Stimulated activated CD4-positive, alpha-beta T cell treated with anti-CD3 and anti-CD28 coated beads, Interleukin-4, amount 100 ng/mL, for 1 hour (primary cell): Measurements from ENCODE around the gene FUNDC2.

Source experiments
- DNase-seq: peaks from one replicate; pipeline ENCODE4 v3.0.0-alpha.2; 2020

FUNDC2 gene

DNA sequence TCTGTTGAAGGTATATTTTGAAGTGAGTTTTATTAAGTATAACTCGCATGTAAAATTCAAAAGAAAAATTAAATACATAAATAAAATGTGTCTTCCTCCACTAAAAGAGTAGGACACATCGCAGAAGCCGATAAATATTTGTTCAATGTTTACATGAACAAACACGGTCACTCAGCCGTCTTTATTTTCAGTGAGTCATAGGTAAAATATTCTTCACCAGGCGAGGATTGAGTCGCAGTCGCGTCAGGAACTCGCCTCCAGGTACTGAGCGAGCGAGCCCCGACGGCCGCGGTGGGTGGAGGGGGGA is 271 bp upstream of the FUNDC2 start:
- no peak for DNase-seq

DNA sequence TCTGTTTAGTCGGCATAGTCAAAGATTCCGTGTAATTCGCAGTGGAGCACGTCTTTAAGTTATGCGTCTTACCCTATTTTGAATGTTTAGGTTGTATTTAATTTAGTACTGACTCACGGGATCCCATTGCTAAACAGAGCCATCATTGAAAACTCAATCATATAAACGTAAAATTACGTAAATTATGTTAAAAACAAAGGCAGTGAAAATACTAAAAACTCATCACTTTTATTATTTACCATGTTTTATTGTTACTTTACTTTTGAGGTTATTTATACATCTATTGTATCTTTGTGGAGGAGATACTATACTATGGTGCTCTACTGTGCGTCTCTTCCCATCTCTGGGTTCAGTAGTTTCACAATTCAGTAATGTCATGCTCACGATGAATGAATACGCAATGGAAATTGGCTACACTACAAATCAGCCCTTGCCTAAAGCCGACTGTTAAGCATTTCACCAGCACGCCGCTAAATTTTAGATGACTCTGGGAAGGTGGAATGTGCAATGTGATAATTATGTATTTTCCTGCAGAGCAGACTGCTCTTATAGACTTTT is 944 bp downstream of the FUNDC2 start:
- DNase-seq: no peak

DNA sequence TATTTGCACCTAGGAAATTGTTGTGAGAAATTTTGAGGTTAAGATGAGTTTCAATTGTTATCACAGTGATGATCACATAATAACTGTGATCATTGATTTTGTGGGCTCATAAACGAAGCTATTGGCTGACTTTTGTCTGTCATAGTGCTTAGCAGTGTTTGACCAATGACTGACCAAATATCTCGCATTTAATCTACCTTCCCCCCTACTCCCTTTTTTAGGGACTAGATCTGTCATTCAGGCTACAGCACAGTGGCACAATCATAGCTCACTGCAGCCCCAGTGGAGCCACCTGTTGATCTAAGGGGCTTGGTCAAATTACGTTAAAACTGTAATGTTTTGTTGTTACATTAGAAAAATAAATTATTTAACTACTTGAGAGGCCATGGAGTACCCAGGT is 1.5 kb downstream of the FUNDC2 start:
- DNase-seq: no peak

DNA sequence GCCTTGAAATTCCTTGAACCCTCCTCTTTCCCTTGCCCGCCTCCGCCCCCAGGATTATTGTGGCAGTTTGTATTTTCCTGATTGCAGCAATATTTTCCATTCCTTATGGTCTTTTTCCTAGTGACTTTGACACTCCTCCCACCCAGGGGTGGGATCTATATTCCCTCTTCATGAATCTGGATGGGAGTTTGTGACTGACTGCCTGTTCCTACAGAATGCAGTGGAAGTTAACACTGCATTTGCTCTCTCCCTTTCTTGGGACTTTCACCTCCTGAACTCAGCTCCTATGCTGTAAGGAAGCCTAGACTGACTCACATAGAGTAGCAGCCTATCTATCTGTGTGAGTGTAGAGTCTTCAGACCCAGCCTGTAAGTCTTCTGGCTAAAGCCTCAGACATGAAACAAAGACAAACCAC is 2.2 kb downstream of the FUNDC2 start:
- no peak for DNase-seq

DNA sequence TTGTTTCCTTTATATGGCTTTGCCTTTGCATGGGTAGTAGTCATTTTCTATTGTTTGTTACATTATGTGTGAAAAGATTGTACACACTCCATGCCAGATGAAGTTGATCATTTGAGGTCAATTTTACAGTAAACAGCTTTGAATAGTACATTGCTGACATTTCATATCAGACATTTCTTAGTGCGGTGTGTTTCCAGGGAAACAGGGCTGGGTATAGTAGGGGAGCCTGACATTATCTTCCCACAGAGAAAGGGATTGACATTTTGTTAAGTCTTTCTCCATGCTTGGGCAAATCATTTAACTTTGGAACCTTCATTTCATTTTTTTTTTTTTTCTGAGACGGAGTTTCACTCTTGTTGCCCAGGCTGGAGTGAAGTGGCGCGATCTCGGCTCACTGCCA is 5.0 kb downstream of the FUNDC2 start:
- DNase-seq: no peak

DNA sequence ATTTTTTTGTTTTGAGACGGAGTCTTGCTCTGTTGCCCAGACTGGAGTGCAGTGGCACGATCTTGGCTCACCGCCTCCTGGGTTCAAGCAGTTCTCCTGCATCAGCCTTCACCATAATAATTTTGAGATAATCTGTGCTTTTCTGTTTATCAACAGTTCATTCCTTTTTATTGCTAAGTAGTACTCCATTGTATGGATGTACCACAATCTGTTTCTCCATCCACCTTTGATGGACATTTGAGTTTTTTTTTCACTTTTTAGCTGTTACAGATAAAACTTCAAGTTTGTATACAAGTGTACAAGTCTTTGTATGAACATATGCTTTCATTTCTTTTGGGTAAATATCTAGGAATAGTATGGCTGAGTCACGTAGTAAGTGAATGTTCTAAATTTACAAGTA is 9.0 kb downstream of the FUNDC2 start:
- no peak for DNase-seq

DNA sequence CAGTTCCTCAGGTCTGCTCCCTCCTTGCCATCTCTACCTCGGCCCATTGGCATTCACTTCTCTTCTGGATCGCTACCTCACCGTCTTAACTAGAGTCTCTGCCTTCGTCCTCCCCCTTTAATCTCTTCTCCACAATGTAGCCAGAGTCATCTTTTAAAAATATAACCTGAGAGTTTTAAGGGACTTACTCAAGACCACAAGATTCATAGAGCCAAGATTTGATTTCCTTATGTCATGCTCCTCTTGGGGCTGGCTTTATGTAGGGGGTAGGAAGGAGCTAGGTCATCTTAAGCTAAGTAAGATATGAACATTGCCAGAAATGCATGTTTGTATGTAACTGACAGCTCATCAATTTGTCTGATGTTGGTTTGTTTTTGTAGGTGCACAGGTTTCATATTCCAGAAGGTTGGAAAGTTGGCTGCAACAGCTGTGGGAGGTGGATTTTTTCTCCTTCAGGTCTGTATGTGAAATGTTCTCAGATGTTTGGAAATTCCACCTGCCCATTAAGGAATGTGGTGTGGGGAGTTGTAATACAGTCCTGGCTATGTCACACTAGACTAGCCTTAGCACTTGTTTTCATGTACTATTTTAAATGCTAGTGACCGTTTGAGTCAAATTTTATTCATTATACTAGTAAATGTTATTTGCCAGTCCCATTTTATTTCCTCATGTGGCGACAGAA is 19.6 kb downstream of the FUNDC2 start:
- DNase-seq: no peak

DNA sequence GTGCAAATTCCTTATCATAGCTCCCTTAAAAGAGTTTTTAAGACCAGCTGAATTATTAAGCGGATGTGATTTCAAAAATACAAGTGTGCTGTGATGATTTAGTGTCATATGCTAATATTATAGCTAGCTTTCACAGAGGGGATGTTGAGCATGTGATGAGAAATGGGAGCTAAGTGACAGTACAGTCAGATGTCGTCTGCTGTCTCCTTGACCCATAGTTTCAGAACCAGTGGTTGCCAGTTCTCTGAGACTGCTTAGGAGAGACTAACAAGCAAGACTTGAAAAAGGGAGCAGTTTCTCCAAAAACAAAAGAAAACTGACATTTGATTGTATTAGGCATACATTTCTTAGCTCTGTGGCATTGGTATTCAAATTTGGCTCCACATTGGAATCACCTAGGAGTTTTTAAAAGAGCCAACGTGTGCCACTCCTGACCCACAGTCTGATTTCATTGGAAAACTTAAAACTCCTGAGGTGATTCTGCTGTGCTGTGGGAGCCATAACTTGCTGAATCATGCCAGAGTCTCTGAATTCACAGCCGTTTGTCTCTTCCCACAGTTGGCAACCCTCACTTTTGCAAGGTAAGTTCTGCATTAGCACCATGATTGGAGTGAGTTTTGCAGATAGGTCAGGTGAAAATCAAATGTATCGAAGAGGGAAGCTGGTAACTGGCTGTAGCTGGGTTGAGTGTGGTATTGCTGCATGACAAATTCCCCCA is 20.3 kb downstream of the FUNDC2 start:
- no peak for DNase-seq

DNA sequence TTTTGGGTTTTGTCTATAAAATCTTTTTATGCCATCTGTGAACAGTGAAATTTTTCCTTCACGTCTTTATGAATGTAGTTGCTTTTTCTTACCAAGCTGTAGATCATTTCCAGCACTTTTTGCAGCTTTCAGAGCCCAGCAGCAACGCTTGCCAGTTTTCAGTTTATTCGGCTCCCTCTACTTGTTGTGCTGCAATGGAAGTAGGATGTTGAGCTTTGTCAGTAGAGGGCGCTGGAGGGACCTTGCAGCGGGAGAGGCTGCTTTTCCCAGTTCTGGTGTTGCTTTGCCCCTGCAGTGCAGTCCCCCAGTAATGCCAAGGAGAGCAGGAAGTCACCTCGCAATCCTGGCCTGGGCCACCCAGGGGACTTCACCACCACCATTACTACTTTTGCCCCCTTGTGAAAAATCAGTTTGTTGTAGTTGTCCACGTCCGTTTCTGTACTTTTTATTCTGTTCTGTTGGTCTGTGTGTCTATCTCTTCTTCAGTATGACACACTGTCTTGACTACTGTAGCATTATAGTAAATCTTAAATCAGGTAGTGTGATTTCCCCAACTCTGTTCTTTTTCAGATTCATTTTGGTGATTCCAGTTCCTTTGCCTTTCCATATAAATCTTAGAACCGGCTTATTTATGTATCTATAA is 22.5 kb downstream of the FUNDC2 start:
- DNase-seq: peak; percentile 22

DNA sequence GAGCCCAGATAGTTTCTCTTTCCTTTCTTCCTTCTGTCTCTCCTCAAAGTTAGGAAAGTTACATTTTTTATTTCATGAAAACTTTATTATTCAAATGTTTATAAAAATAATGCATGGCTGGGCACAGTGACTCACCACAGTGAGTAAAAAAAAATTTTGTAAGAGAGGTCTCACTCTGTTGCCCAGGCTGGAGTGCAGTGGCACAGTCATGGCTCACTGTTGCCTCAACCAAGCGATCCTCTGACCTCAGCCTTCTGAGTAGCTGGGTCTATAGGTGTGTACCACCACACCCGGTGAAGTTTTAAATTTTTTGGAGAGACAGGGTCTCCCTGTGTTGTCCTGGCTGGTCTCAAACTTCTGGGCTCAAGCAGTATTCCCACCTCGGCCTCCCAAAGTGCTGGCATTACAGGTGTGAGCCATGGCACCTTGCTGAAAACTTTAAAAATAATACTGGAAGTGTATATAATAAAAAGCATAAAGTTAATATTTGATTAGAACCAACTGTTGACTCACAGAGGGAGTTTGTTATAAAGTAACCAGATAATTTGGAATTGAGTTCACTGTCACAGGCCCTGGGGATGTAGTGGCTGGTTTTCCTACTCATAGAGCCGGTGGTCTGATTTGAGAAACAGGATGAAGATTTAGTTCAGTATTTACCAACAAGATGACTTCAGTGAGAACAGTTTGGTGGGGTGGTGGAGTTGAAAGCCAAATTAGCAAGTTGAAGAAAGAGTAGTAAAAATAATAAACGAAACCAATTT is 26.3 kb downstream of the FUNDC2 start:
- DNase-seq: no peak

DNA sequence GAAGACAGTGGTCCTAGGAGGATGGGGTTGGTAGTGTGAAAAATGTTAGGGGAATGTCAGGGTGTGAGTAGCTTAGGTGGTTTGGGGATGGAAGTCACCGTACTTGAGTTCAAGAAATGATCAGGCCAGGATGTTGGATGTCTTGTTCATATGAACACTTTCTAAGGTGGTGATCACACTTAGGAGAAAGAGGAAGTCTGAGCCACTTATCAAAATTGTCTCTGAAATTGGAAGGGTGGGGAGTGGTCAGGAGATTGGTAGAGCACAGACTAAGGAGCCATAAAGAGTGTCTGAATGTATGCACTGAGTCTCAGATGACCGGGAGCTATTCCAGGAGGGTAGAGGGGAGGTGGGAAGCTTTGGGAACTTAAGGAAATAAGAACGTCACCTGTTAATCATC is 27.0 kb downstream of the FUNDC2 start:
- no peak for DNase-seq

DNA sequence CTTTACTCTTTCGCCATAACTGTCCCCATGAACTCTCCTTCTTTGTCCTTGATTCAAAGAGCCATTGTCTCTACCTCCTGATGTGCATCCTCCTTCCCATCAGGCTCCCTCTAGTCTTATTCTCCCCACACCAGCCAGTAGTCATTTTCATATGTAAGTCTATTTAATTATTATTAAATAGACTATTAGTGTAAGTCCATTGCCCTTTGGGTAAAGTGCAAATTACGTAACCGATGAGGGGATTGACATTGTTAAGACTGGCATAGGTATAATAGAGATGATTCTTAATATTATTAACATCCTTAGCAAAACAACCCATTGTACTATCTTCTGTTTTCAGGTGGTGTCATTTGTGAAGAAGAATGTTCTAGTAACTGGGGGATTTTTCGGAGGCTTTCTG is 27.6 kb downstream of the FUNDC2 start:
- no peak for DNase-seq

DNA sequence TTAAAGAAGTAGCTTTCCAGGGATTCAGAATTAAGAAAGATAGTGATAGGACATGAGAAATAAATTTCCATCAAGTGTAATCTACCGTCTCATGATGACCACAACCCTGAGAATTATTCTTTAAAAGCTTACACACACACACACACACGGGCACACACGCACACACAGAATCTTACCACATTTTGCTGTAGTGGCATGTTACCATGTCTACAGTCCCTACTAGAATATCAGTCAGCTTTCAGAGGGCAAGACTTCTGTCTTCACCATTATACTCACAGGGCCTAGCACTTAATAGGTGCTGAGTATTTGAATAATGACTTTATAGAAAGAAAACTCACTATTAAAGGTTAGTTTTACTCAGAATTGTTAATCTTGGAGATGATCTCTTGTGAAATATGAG is 28.9 kb downstream of the FUNDC2 start:
- no peak for DNase-seq

DNA sequence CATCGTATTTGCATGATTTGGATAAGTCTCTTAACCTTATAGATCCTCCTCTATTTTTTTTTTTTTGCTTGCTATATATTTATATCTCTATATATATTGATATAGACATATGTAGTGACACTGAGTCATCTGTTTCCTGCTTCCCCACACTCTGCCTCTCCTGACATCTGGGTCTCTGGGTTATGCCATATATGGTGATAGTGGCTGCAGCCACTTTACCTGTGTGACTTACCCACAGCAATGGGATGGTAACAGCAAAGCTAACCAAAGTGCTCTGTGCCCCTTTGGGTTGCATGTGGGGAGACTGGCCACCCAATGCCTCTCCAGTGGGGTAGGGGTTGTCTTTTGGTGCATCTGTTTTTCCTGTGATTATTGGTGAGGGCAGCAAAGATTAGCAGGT is 29.8 kb downstream of the FUNDC2 start:
- DNase-seq: no peak

DNA sequence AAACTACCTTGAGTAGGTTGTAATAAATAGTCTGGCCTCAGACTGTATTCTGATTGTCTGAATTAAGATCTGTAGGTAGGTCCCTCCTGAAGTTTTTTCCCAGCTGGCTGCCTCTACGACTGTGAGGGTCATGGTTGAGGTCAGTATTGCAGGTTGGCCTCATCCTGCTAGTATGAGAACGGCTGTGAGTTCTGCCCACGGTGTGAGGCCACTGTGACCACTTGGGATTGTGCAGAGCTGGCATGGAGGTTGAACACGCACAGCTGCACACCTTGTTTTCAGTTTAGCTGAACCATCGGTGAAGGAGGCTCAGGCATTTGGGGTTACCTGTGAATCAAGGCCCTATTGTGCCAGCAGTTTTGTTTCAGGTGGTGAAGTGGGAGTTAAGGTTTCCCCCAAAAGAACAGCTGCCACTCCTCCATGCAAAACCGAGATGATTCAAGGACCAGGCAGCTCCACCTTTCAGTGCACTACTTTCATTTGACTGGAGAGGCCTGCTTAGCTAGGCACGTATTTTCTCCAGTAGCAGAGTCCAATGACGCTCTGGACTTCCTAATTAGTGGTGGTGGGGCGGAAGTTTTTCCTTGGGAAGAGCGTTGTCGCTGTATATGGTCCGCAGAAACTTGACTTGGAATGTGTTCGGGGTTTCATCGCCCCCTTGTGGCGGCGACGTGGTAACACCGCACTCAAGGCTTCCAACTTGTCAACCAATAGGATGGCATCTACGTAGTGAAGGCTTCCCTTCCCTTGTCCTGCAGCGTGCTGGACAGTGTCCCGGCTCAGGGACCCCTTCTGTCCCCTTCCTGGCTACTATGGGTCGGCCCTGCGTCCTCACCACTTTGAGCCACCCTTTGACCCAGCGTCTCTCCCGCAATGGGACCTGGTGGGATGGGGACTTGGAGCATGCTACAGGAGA is 30.5 kb downstream of the FUNDC2 start:
- peak; percentile 32 for DNase-seq

DNA sequence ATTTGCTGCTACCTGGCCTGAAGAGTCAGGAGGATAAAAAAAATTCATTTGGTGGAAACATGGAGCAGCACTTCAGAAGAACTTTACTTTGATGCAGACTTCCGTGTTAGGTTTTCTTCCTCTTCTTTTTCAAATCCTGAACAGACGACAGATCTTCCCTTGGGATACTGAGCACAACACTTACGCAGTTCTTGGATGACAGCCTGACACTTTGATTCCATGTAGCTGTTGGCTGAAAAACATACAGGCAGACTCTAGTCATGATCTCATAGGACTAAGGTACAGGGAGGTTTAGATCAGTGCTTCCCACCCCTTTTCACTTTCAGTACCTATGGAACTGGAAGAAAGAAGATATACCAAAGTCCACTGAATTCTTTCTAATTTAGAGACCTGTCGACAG is 35.1 kb downstream of the FUNDC2 start:
- DNase-seq: no peak

DNA sequence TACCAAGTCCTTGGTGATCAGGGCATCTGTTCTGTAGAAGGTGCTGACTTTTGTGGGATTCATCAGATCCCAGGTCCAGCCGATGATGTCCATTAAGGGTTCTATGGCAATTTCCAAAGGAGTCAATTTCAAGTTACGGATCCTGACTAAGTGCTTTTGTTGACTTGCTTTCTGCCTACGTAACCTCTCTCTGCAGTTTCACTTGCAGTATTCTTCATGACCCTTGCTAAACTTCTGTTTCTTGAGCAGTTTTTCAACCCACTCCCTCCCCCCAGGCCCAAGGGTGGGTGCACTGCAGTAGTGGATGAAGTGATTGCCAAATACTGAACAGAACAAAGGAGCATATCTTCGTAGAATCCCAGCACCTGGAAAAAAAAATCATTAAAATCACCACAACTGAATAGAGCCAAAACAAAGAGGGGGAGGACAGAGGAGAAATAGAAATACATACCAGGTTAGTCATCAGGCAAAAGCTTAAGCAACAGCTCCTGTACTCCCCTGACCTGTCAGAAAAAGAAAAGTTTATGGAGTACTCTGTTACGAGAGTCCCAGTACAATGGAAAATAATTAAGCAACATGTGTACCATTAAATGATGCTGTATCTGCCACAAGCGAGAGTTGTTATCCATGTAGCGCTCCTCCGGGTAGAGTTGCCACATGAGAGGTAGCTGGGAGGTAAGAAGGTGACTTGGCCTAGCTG is 38.5 kb downstream of the FUNDC2 start:
- DNase-seq: no peak

DNA sequence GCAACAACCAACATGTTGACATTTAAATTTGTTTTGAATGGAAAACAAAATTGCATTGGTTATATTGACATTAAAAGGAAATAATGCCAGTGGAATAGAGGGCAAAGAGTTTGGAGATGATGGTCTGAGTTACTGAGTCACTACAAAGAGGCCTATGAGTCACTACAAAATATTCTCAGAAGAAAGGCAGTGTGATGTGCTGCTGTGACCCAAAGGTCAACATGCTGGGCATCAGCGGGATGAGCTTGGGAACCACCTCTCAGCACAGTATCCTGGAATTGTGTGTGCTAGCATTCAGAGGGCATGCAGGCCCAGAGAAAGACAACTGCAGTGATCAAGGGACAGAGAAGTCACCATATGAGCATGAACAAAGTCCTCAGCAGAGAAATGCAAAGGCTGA is 41.5 kb downstream of the FUNDC2 start:
- DNase-seq: no peak

DNA sequence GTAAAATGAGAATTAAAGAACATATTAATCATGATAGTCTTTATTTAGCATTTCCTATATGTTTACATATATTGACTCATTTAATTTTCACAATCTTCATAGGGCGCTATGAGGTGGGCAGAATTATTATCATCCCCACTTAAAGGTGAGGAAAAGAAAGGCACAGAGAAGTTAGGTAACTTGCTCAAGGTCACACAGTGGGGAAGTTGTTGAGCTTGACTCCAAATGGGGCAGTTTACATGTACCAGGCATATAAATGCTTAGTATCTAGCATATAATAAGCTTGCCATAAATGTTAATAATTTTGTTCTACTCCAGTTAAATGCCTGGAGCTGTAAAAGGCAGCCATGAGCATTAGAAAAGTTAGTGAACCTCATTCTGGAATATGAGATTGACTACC is 42.8 kb downstream of the FUNDC2 start:
- no peak for DNase-seq

DNA sequence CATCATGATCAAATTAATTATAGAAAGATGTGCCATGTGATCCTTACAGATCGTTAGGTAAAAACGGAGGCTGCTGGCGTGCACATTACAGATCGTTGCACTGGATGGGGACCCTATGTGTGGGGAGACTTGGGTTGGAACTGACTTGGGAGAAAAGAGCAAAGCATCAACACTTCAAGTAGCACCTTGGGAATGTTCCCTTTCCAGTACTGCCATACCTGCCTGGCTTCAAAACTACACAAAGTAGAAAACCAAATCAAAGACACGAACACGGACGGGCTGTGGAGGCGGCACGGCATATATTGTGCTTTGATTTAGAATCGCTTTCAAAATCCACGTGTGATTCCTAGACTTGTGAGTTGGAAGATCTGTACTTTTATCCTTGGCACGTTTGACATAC is 43.4 kb downstream of the FUNDC2 start:
- no peak for DNase-seq

DNA sequence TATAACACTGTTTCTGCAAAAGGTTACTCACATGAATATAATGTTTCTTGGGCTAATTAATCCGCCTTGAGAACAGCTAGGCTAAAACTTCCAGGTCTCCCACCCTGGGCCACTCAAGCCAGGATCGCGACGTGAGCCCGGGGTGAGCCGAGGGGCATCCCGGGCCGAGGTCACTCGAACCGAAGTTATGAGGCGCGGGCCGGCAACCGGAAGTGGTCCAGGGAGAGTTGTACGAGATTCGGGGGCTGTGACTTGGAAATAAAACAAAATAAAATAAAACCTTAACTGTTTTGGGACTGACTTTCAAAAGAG is 44.0 kb downstream of the FUNDC2 start:
- DNase-seq: no peak
